Trophoblast cell (in vitro differentiated cells and primary cell): ENCODE data around the gene MTHFD1L.

Source experiments
- DNase-seq, 2 donors: peaks; one replicate each; pipeline ENCODE4 v3.0.0-alpha.2; 2016
- H2AFZ ChIP-seq: 2 replicates; pipeline ENCODE4 v1.6.1; 2013; ENCODE audit warnings: low read length, moderate library complexity, mild to moderate bottlenecking; ENCODE audit not compliant: insufficient read depth, poor library complexity
- H2AK5ac ChIP-seq: 2 replicates; pipeline ENCODE4 v1.6.1; 2013; ENCODE audit warnings: mild to moderate bottlenecking, low read length
- H2BK120ac ChIP-seq: 2 replicates; pipeline ENCODE4 v1.6.1; 2013; ENCODE audit warnings: low read length, mild to moderate bottlenecking, moderate library complexity; ENCODE audit not compliant: insufficient read depth, poor library complexity
- H2BK12ac ChIP-seq: 2 replicates; pipeline ENCODE4 v1.6.1; 2013; ENCODE audit warnings: mild to moderate bottlenecking, low read length, moderate library complexity
- H2BK5ac ChIP-seq: 2 replicates; pipeline ENCODE4 v1.6.1; 2013; ENCODE audit warnings: low read length, low read depth, moderate library complexity, mild to moderate bottlenecking; ENCODE audit not compliant: poor library complexity
- H3K14ac ChIP-seq: 2 replicates; pipeline ENCODE4 v1.6.1; 2013; ENCODE audit warnings: mild to moderate bottlenecking, low read length
- H3K18ac ChIP-seq: 2 replicates; pipeline ENCODE4 v1.6.1; 2013; ENCODE audit warnings: mild to moderate bottlenecking, low read length
- H3K23ac ChIP-seq: 2 replicates; pipeline ENCODE4 v1.6.1; 2013; ENCODE audit warnings: low read length
- H3K27ac ChIP-seq: 2 replicates; pipeline ENCODE4 v1.5.1; 2013; ENCODE audit warnings: low read depth, mild to moderate bottlenecking, inconsistent platforms, low read length, moderate library complexity
- H3K27me3 ChIP-seq: 2 replicates; pipeline ENCODE4 v1.6.1; 2013; ENCODE audit warnings: inconsistent platforms, mild to moderate bottlenecking, low read length, moderate library complexity; ENCODE audit not compliant: insufficient read depth
- H3K36me3 ChIP-seq, 2 experiments: 1 replicate in 1 of 2; 2 replicates in 1 of 2; pipeline ENCODE4 v1.6.1; 2013; ENCODE audit warnings: low read length in 2 of 2, mild to moderate bottlenecking in 2 of 2, moderate library complexity in 1 of 2; ENCODE audit not compliant: insufficient read depth in 2 of 2, control insufficient read depth in 1 of 2
- H3K4ac ChIP-seq: 2 replicates; pipeline ENCODE4 v1.6.1; 2013; ENCODE audit warnings: low read depth, mild to moderate bottlenecking, low read length, moderate library complexity
- H3K4me1 ChIP-seq, 2 experiments: 1 replicate in 1 of 2; 2 replicates in 1 of 2; pipeline ENCODE4 v1.6.1; 2013; ENCODE audit warnings: low read length in 2 of 2, mild to moderate bottlenecking in 2 of 2, moderate library complexity in 1 of 2; ENCODE audit not compliant: insufficient read depth in 2 of 2, control insufficient read depth in 1 of 2
- H3K4me2 ChIP-seq: 2 replicates; pipeline ENCODE4 v1.6.1; 2013; ENCODE audit warnings: inconsistent platforms, mild to moderate bottlenecking, low read length, moderate library complexity
- H3K4me3 ChIP-seq: 2 replicates; pipeline ENCODE4 v1.5.1; 2013; ENCODE audit warnings: mild to moderate bottlenecking, low read depth, low read length, inconsistent platforms
- H3K79me1 ChIP-seq: one replicate; pipeline ENCODE4 v1.6.1; 2013; ENCODE audit warnings: low read length
- H3K79me2 ChIP-seq: 2 replicates; pipeline ENCODE4 v1.6.1; 2013; ENCODE audit warnings: low read length, mild to moderate bottlenecking; ENCODE audit not compliant: control insufficient read depth, insufficient read depth, poor library complexity
- H3K9ac ChIP-seq: 2 replicates; pipeline ENCODE4 v1.6.1; 2013; ENCODE audit warnings: mild to moderate bottlenecking, low read length
- H3K9me3 ChIP-seq: 2 replicates; pipeline ENCODE4 v1.6.1; 2013; ENCODE audit warnings: low read depth, mild to moderate bottlenecking, control low read depth, inconsistent platforms, low read length; ENCODE audit not compliant: insufficient read depth
- H4K12ac ChIP-seq: 2 replicates; pipeline ENCODE4 v1.6.1; 2013; ENCODE audit warnings: low read depth, mild to moderate bottlenecking, low read length, moderate library complexity
- H4K8ac ChIP-seq: 2 replicates; pipeline ENCODE4 v1.6.1; 2013; ENCODE audit warnings: low read depth, mild to moderate bottlenecking, low read length, moderate library complexity
- H4K91ac ChIP-seq: one replicate; pipeline ENCODE4 v1.6.1; 2013; ENCODE audit warnings: low read depth, mild to moderate bottlenecking, low read length, moderate library complexity
- WGBS: extraction: QIAGEN DNeasy Blood & Tissue Kit; methylation state at CpG from one replicate; pipeline ENCODE4 v1.1.7; 2013; ENCODE audit warnings: missing lambda C conversion rate; ENCODE audit not compliant: insufficient read length, insufficient coverage; ENCODE audit errors: extremely low coverage; 5-methylcytosine and 5-hydroxymethylcytosine counted together

Gene MTHFD1L

GRCh38 chr6:150971219-150971618 lies 105.7 kb downstream of the MTHFD1L start:
- no peak overlapping the region for H3K27ac ChIP-seq
- H2AK5ac ChIP-seq: no peak overlapping the region
- peaks cover 12 to 14% of the 10 kb centered on the region in 2 experiments for H3K4me1 ChIP-seq
- no peak overlapping the region for H3K9ac ChIP-seq
- H3K27me3 ChIP-seq: no peaks in the 10 kb centered on the region
- no peak overlapping the region for H4K91ac ChIP-seq
- no peak overlapping the region for H2BK120ac ChIP-seq
- H3K79me2 ChIP-seq: no peaks in the 10 kb centered on the region
- no peak overlapping the region for H3K18ac ChIP-seq
- H2AFZ ChIP-seq: no peak overlapping the region
- H3K36me3 ChIP-seq: peaks cover 2 to 9% of the 10 kb centered on the region in 2 experiments
- H3K4me2 ChIP-seq: no peak overlapping the region
- no peak for DNase-seq
- no CpG with 5 or more reads among the region's 8 CpGs for WGBS
- H3K79me1 ChIP-seq: no peaks in the 10 kb centered on the region
- no peak overlapping the region for H3K4me3 ChIP-seq
- no peak overlapping the region for H4K12ac ChIP-seq
- H2BK12ac ChIP-seq: no peak overlapping the region
- H2BK5ac ChIP-seq: no peak overlapping the region
- no peak overlapping the region for H3K4ac ChIP-seq
- H4K8ac ChIP-seq: no peak overlapping the region
- H3K23ac ChIP-seq: no peak overlapping the region
- H3K9me3 ChIP-seq: peaks cover 2% of the 10 kb centered on the region
- H3K14ac ChIP-seq: no peak overlapping the region

- Histone ChIP-seq H3K27me3 (no peaks in the 10 kb centered on the region), H3K18ac (no peak overlapping the region), H3K79me2 (no peaks in the 10 kb centered on the region), H3K4me2 (no peak overlapping the region), H3K9ac (no peak overlapping the region), H3K9me3 (no peaks in the 10 kb centered on the region), H4K8ac (no peak overlapping the region), H3K27ac (no peak overlapping the region), H4K12ac (no peak overlapping the region), H2BK120ac (no peak overlapping the region), H3K23ac (no peak overlapping the region), H2AK5ac (no peak overlapping the region), H3K36me3 (peaks cover 0 to 7% of the 10 kb centered on the region in 2 experiments), H4K91ac (no peak overlapping the region), H3K79me1 (no peaks in the 10 kb centered on the region), H2BK5ac (no peak overlapping the region), H2BK12ac (no peak overlapping the region), H3K14ac (no peak overlapping the region), H3K4me3 (no peak overlapping the region), H3K4ac (no peak overlapping the region), H2AFZ (no peak overlapping the region), H3K4me1 (peaks cover 0 to under 1% of the 10 kb centered on the region in 2 experiments)
- peak; percentile 50 to 74 for DNase-seq
- WGBS: no CpG with 5 or more reads among the region's 6 CpGs
Measured at GRCh38 chr6:150975136-150975535, 109.6 kb downstream of the MTHFD1L start.

- H4K8ac ChIP-seq: no peak overlapping the region
- H3K4me1 ChIP-seq: no peaks in the 10 kb centered on the region
- H3K4me2 ChIP-seq: no peak overlapping the region
- H2BK12ac ChIP-seq: no peak overlapping the region
- no peaks in the 10 kb centered on the region for H3K79me2 ChIP-seq
- no peak overlapping the region for H4K12ac ChIP-seq
- H3K27ac ChIP-seq: no peak overlapping the region
- no peak overlapping the region for H3K14ac ChIP-seq
- no peak overlapping the region for H2BK120ac ChIP-seq
- no peak overlapping the region for H2AFZ ChIP-seq
- no peak for DNase-seq
- peaks cover 0 to 7% of the 10 kb centered on the region in 2 experiments for H3K36me3 ChIP-seq
- H3K4me3 ChIP-seq: no peak overlapping the region
- H3K27me3 ChIP-seq: no peaks in the 10 kb centered on the region
- no peak overlapping the region for H3K23ac ChIP-seq
- H3K9me3 ChIP-seq: no peaks in the 10 kb centered on the region
- H4K91ac ChIP-seq: no peak overlapping the region
- no peak overlapping the region for H3K18ac ChIP-seq
- no peak overlapping the region for H2BK5ac ChIP-seq
- no peaks in the 10 kb centered on the region for H3K79me1 ChIP-seq
- H3K4ac ChIP-seq: no peak overlapping the region
- WGBS: no CpG with 5 or more reads among the region's 2 CpGs
- H3K9ac ChIP-seq: no peak overlapping the region
- no peak overlapping the region for H2AK5ac ChIP-seq
Measured at GRCh38 chr6:150977281-150977680, 111.8 kb downstream of the MTHFD1L start.

GRCh38 chr6:150978624-150979023 lies 113.1 kb downstream of the MTHFD1L start:
- H3K4me3 ChIP-seq: no peak overlapping the region
- no peak overlapping the region for H3K4ac ChIP-seq
- WGBS: no CpG with 5 or more reads among the region's 10 CpGs
- H3K18ac ChIP-seq: no peak overlapping the region
- H2AFZ ChIP-seq: no peak overlapping the region
- H4K12ac ChIP-seq: no peak overlapping the region
- H4K8ac ChIP-seq: no peak overlapping the region
- no peak overlapping the region for H3K23ac ChIP-seq
- peaks cover 2 to 7% of the 10 kb centered on the region in 2 experiments for H3K36me3 ChIP-seq
- no peaks in the 10 kb centered on the region for H3K4me1 ChIP-seq
- no peak overlapping the region for H2BK120ac ChIP-seq
- H2BK12ac ChIP-seq: no peak overlapping the region
- H3K79me1 ChIP-seq: no peaks in the 10 kb centered on the region
- H3K9ac ChIP-seq: no peak overlapping the region
- H2AK5ac ChIP-seq: no peak overlapping the region
- no peak overlapping the region for H3K27ac ChIP-seq
- H3K14ac ChIP-seq: no peak overlapping the region
- H3K79me2 ChIP-seq: no peaks in the 10 kb centered on the region
- no peak for DNase-seq
- H3K9me3 ChIP-seq: no peaks in the 10 kb centered on the region
- H4K91ac ChIP-seq: no peak overlapping the region
- H3K4me2 ChIP-seq: no peak overlapping the region
- no peak overlapping the region for H2BK5ac ChIP-seq
- no peaks in the 10 kb centered on the region for H3K27me3 ChIP-seq
